Fibroblast of skin of right quadriceps (primary cell): ENCODE results near the gene BPIFA1.

Experiments
- DNase-seq: peaks from one replicate; pipeline ENCODE4 v3.0.0-alpha.2; 2013

BPIFA1 gene

DNA sequence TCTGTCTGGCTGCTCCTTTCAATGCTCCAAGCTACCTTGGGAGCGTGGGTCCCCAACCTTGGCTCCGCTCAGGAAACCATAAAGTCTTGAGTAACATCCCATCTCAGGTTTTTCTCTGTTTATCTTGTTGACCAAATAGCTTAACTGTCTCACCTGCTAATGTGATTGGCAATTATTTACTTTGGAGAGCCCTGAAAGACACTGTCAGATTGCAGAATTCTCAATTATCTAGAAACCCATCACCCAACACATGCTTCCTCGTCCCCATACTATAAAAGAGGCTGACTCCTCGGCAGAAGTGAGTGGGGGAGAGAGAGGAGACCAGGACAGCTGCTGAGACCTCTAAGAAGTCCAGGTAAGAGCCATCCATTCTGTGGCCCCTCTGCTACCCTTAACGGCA is at the start of gene BPIFA1:
Gene BPIFA1 (plus strand): TSS at position 301 of the 400 bp plus-strand sequence. CDS start 1,716 bp downstream, outside the sequence.
- DNase-seq = no peak

DNA sequence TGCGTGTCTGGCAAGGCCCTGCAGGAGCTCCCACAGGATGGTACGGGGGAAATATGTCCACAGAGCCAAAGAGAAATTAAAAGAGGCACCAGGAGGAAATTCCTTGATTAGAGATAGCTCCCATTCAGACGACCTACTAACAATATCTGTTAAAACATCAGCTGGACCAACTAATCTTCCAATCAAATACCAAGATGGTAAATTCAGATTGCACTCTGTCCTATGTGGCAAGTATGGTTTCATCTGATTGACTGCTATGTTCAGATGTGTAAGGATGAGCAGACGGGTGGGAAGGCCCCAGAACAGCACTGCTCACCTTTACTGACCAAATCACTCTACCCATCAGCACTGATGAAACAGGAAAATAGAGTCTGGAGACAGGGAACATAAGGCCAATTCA is 48.3 kb upstream of the BPIFA1 start:
- DNase-seq = no peak

DNA sequence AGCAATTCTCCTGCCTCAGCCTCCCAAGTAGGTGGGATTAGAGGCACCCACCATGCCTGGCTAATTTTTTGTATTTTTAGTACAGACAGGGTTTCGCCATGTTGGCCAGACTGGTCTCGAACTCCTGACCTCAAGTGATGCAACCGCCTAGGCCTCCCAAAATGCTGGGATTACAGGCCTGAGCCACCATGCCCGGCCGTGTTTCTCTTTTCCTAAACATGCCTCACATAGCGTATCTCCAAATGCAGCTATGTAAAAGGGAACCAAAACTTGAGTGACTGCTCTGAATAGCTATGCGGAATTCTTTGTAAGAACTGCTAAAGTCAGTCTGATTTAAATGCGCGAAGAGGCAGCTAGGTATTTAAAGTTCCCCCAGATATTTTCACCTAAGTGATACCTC is 47.4 kb upstream of the BPIFA1 start:
- DNase-seq = no peak

DNA sequence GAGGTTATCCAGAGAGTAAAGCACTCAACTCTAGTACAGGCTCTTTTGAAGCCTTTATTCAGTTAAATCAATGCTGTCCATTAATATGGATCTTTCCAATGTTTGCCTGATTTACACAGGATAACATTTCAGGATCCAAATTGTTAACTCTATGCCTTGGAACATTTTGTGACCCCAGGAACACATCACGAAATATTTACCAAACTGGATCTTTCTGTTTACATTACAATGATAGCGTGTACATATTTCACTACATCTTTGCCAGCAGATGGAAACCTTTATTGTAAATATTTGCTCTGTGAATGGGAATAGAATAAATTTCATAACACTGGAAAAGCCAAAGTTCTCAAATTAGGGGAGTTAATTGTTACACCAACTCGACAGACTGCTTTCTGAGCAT is 44.3 kb upstream of the BPIFA1 start:
- no peak for DNase-seq

DNA sequence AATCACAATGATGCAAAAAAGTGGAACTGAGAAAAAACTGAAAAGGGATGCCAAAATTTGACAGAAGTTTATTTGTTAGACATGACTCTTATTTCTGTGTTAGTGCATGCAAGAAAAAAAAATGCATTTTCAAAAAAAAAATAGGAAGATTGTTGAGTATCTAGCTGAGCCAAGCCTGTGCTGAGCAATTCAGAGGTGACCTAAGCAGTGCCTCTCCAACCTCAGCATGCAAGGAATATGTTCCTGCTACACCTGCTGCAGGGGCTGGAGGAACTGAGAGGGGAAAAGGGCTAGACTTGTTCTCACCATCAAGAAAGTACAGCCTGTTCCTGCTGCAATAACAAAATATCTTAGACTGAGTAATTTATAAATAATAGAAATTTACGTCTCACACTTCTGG is 43.8 kb upstream of the BPIFA1 start:
- no peak for DNase-seq

DNA sequence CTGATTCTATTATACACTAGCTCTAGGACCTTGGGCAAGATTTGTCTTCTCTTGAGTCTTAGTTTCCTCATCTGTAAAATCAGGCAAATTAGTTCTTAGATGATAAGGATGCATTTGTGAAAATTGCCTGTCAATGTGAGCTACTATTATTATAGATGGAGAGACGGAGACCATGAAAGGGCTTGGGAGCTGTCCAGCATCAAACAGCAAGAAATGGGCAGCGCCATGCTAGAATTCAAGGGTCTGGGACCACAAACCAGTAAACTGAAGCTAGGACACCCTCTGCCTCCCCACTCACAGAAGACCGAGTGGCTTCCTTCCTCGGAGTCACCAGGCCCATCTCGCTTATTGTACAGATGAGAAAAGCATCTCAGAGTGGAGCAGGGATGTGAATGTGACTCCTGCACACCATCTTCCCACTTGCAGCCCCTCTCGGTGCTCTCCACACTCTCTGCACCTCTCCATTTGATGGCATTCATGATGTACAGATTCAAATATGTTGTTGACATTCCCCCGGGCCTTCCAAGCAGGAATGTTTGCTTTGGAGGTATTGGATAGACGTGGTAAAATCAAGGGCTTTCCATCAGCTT is 42.8 kb upstream of the BPIFA1 start:
- no peak for DNase-seq

DNA sequence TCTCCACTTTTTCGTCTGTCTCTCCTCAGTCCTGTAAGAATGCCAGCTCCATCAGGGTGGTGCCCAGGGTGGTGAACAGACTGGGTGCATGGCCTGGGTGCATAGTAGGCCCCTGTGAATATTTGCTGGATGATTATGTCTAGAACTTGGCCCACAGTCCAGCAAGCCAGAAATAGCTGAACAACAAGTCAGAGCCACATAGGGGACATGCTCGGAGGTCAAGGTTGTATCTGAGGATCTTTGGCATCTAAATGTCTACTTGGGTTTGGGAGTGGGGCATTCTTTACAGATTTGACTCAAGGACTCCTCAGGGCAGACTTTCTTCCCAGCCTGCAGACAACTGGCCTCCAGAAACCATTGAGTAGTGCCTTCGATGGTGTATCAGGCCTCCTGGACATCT is 36.8 kb upstream of the BPIFA1 start:
- DNase-seq = no peak

DNA sequence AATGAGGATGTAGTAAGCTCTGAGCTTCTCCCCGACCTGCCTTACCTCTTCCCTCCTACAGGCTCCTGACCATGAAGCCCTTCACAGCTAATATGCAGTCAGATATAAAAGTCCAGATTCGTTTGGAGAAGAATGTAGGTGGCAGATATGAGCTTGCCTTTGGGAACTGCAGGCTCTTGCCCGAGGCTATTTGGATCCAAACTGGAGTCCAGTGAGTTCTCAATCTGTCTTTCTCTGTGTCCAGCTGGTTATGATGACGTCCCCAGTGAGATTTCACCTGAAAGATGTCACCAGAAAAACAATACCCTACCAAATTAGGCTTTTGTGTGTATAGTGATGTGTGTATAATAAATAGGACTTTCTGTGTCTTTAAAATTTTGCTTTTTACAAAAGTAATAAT is 33.3 kb upstream of the BPIFA1 start:
- DNase-seq = no peak

DNA sequence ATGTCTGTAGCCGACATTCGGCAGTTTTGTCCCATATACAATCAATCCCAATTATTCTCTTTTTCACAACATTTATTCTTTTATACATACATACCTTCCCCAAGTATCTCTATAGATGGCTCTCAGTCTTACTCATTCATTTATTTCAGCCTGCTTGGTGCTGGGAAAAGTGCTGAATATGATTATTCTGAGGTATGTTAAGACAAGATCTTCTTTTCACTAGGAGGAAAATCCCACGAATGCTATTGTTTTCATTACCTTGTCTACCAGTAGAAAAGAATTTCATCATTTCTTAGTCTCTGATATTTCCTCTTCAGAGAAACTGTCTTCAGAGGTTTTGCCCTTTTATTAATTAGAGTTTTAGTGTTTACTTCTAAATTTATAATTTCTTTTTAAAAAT is 32.4 kb upstream of the BPIFA1 start:
- DNase-seq = no peak

DNA sequence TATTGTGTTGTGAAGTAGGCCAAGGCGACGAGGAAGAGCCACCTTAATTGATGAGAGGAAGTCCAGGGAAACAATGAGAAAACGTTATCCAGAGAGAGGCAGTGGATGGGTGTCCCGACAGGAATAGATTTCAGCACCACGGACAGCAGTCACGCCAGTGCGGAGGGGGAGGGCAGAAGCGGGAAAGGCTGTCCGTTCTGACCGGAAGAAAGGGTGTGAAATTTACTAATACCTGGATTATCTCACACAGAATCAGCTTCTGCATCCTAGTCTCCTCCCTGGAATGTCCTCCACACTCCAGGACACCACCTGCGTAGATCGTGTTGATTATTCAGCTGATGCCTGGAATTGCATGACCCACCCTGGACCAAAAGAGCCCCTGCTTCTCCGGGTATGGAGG is 26.0 kb upstream of the BPIFA1 start:
- peak; percentile 51 for DNase-seq

DNA sequence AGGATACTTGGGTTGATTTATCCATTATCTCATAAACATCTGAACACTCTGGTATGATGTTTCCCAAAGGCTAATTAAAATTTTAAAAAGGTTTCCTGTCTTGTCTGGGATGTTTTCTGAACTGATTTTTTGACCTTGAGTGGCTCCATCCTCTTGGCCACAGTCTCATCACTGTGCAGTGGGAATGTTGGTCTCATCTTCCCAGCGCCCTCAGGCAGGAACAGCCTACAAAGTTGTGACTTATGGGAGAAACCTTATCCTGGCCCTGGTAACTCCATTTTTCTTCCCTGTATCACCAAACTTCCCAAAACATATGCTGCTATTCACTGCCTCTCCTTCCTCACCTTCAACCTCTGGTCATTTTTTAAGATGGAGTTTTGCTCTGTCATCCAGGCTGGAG is 25.4 kb upstream of the BPIFA1 start:
- no peak for DNase-seq

DNA sequence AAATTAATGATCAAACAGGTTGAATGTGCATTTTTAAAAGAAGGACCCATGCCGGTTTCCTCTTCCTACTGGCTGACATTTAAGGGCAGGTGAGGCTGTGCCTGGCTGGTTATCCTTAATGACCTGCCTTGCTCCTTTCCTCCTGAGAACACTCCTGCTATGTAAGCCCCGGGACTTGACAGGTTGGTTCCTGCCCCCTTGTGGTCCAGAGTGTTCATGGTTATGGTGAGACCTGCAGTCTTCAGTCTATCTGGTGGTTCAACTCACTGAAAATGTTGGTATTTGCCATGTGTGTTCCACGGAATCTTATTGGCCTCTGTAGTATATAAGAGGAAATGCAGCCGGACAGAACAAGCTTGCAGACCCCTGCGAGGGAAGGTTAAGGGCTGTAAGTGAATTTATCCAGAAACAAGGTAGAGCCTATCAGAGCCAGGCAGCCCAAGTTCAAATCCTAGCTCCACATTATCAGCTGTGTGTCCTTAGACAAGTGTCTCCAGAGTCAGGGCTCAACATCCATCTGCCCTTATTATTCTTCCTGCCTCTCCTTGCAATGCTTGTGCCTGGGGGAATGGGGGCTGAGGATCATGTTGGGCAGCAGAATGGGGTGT is 23.9 kb upstream of the BPIFA1 start:
- peak; percentile 6 for DNase-seq

DNA sequence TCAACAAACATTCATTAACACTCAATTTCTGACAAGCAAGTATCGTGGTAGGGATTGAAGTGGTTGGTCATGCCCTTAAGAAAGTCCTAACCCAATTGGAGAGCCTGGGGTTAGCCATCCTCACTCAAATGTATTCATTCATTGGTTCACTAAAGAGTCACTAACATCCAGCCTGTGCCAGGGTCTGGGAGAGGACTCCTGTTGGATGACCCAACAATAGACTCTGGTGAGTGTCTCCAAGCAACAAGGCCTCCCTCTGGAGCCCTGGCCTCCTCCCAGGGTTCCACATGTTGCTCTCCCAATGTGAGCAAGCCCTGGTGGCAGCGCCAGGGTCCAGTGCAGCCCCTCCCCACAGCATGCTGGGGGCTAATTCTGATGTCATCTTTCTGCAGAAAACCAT is 18.7 kb upstream of the BPIFA1 start, which contains the start of gene BPIFA3:
Gene BPIFA3 (plus strand): TSS at position 301 of the 400 bp plus-strand sequence. CDS start 185 bp downstream, outside the sequence.
- DNase-seq = no peak

DNA sequence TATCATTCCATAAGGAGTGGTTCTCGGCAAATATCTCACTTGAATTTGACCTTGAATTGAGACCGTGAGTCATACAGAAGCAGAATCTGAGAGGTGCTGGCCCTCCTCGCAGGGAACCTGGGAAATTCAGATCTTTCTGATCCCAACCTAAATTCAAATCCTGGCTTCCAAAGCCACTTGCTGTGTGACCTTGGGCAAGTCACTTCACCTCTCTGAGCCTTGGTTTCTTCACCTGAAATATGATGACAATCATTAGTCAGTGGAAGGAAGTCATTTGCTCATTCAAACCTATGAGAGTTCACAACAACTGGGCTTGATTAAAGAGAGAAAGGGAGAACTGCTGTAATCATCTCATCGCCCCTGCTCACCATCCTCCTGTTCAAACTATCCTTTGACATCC is 11.4 kb upstream of the BPIFA1 start:
- no peak for DNase-seq

DNA sequence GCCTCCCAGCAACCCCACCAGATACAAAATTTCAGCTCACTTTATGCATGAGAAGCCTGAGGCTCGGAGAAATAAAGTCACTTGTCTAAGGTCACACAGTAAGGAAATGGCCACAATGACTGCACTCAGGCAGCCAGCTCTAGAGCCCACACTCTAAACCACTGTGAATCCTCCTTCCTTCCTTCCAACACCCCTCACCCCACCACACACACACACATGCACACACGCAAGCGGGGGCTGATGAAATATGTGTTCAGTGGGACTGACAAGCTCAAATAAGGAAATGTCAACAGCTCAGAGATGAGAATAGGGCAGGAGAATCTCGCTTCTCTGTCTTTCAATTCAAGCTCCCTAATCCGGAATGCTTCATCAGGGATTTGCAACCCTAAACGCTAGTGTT is 6.0 kb upstream of the BPIFA1 start:
- no peak for DNase-seq

DNA sequence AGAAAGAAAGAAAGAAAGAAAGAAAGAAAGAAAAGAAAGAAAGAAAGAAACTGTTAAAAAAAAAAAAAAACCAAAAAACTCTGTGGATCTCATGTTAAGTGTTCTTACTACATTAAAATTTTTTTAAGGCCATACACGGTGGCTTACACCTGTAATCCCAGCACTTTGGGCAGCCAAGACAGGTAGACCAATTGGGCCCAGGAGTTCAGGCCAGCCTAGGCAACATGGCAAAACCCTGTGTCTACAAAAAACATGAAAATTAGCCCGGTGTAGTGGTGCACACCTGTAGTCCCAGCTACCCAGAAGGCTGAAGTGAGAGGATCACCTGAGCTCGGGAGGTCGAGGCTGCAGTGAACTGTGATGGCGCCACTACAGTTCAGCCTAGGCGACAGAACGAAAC is 4.6 kb upstream of the BPIFA1 start:
- no peak for DNase-seq

DNA sequence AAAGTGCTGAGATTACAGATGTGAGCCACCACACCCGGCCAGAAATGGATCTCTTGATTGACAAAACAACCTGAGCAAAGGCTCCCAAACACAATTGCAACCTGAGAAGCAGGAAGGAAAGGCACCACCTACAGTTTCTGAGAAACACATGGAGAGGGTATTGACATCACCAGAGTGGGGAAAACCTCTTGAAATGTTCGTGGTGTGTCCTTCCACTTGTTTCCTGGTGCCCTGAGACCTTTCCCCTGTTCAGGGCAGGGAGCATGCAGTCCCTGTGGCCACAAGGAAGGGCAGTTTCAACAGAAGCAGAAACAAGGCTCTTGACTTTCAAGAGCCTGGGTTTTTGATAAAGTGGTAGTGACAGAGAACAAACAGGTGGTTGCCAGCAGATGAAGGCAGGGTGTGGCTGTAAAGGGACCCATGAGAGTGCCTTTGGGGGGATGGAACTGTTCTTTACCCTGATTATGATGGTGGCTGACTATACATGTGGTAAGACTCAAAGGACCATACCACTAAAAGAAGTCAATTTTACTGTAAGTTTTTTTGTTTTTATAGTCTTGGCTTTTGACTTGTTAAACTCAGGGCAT is 3.2 kb upstream of the BPIFA1 start:
- DNase-seq = no peak

DNA sequence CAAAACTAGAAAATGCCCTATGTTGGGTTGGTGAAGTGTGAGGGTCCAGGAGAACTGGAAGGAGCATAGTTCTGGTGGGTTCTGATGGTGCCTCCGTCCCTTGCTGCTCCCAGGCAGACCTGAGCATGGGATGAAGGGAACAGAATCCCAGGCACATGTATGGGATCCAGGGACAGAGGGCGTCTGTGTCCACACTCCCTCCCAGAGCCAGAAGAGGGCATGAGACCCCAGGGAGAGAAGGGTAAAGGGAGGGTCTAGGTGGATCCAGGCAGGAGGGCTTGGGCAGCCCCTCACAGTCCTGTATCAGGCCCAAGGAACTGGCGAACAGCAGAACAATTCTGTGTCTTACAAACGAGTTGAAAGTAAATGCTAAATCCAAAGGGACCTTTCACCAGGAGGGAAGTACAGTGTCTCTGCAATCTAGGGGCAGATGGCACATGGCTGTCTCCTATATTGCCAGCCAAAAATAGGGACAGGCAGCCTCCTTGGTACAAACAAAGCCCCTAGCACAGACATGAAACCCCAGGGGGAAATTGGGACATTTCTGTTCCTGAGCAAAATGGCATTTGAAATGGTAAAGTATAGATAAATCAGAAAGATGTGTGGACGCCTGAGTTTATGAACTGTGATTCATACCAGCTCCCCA is 2.5 kb upstream of the BPIFA1 start:
- DNase-seq = no peak

DNA sequence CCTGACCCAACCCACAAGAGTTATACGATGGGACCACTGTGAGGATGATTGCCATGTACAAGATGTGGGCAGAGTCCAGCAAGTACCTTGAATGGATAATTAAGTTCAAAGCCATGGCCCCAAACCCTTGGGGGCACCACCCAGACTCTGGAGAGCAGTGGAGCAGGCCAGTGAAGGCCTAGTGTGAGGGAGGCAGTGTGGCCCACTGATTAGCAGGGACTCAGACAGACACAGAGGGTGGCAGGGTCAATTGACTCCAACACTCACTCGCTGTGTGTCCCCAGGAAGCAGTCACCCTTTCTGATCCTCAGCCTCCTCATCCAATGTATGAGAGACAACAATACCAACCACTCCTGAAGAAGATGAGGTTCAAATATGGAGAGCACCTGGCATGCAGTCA is 1.7 kb upstream of the BPIFA1 start:
- no peak for DNase-seq

DNA sequence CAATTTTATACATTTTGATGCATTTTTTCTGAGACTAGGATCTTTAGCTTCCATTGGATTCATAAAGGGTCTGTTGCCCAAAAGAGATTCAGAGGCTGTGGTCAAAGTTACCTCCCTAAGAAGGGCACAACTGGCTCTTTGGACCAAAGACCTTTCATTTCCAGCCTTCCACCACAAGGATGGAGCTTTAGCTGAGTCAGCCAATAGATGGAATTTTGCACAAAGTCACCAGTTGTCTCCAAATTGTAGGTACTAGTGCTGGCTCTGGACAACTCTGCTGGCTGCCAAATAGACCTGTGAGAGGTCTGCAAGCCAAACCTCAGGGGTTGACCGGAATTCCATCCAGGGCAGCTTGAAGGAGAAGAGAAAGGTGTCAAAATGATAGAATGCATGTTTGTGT is 555 bp downstream of the BPIFA1 start:
- DNase-seq = no peak

DNA sequence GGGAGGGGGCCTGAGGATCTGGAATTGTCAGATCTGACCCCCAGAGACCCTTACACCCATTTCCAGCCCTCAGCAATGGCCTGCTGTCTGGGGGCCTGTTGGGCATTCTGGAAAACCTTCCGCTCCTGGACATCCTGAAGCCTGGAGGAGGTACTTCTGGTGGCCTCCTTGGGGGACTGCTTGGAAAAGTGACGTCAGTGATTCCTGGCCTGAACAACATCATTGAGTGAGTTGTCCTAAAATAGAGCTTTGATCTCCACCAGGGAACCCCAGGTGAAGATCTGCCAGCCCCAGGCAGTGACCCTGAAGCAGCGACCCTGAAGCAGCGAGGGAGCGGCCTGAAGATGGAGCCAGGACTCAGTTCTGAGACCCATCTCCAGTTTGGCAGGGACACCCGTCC is 2.2 kb downstream of the BPIFA1 start:
- DNase-seq = no peak

DNA sequence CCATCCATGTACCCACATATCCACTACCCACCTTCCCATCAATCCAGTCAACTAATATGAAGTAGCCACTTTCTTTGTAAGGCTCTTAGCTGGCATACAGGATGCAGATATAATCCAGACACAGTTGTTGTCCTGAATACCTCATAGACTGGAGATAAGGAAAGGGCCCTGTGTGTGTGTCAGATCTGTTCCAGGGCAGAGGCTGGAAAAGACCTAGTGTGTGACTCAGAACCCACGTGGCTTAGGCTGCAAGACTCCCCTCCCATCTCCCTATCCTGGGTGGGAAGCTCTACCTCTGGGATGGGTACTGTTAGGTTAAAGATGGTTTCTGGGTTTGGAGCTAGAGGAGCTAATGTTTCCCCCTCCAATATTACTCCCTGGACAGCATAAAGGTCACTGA is 3.6 kb downstream of the BPIFA1 start:
- no peak for DNase-seq

DNA sequence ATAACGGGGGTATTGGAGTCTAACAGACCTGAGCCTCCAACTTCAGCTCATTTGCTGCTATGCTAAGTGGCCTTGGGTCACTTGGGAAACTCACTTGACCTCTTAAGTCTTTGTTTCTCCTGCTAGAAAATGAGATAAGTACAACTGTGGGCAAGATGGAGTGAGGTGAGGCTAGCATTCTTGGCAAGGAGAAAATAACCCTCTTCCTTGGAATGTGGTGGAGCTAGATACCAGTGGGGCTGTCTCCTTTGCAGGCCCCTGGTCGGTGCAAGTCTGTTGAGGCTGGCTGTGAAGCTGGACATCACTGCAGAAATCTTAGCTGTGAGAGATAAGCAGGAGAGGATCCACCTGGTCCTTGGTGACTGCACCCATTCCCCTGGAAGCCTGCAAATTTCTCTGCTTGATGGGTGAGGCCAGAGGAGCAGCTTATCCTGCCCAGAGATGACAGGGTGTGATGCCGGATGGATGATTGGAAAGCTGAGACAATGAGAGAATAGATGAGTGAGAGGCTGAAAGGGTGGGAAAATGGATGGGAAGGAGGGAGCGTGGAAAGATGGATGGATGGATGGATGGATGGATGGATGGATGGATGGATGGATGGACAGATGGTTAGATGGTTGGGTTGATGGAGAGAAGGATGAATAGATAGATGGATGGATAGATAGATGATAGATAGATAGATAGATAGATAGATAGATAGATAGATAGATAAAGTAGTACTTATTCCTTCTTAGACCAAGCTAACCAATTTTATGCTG is 4.4 kb downstream of the BPIFA1 start:
- no peak for DNase-seq

DNA sequence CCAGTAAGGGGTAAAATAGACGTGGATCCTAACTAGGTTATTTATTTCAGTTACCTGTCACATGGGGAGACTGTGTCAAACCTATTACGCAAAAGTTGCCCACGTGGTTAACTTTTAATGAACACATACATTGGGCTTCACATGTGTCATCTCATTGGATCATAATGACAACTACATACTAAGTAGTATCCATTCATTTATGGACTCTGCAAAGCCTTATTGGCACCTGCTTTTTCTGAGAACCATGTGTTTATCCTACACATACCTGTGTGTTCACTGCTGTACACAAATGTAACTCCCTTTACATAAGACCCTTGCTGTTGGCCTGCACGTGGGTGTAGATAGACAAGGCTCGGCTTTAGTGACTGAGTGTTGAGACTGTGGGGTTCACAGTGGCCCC is 5.1 kb downstream of the BPIFA1 start:
- DNase-seq = no peak
